ENCODE results near the gene PSEN1. TPM values are rescaled to one million over a fixed set of nuclear protein-coding genes. Genes with fewer than 3 reads are reported as not detected.
A peak's percentile ranks its signal among the peaks of the same experiment; 100 is the strongest.

The PSEN1 gene
- total RNA-seq, 2 donors from 2014 or later, result 76.4 to 103 TPM

- TF ChIP-seq CTCF (IDR thresholded peaks at IDR 0.05), result no peak
- no peak for DNase-seq
- H3K36me3 ChIP-seq, result no peaks in the 10 kb centered on the region
- H3K27ac ChIP-seq, result no peak overlapping the region
- intact Hi-C loops (cut with DNase I), result no loop called here
- H3K4me1 ChIP-seq, result no peaks in the 10 kb centered on the region
- no peak overlapping the region for H3K4me3 ChIP-seq
- H3K27me3 ChIP-seq, result no peaks in the 10 kb centered on the region
- H3K9me3 ChIP-seq, result no peaks in the 10 kb centered on the region
- no peak overlapping the region for H3K9ac ChIP-seq (ENCODE audit: low read depth in 2 of 2, low read length in 2 of 2)
Measured at GRCh38 chr14:73264885-73265720, 128.8 kb downstream of the PSEN1 start.

GRCh38 chr14:73265721-73266046, 129.4 kb downstream of the PSEN1 start:
- no peaks in the 10 kb centered on the region for H3K36me3 ChIP-seq
- TF ChIP-seq CTCF (IDR thresholded peaks at IDR 0.05), result no peak

GRCh38 chr14:73266317-73266716, 130.0 kb downstream of the PSEN1 start:
- H3K36me3 ChIP-seq, result no peaks in the 10 kb centered on the region
- DNase-seq, result no peak

More at GRCh38 chr14:73265721-73266046, 129.4 kb downstream of the PSEN1 start:
- Histone ChIP-seq H3K9me3 (no peaks in the 10 kb centered on the region), H3K4me3 (no peak overlapping the region), H3K27ac (no peak overlapping the region), H3K27me3 (no peaks in the 10 kb centered on the region), H3K4me1 (no peaks in the 10 kb centered on the region), H3K9ac (ENCODE audit: low read depth in 2 of 2, low read length in 2 of 2) (no peak overlapping the region)
- DNase-seq, result no peak
- intact Hi-C loops (cut with DNase I), result no loop called here

GRCh38 chr14:73267474-73267873, 131.2 kb downstream of the PSEN1 start:
- intact Hi-C loops (cut with DNase I), result no loop called here
- H3K4me1 ChIP-seq, result no peaks in the 10 kb centered on the region
- no peak overlapping the region for H3K27ac ChIP-seq
- DNase-seq, result no peak
- no peak overlapping the region for H3K9ac ChIP-seq (ENCODE audit: low read depth in 2 of 2, low read length in 2 of 2)
- no peaks in the 10 kb centered on the region for H3K9me3 ChIP-seq
- H3K27me3 ChIP-seq, result no peaks in the 10 kb centered on the region
- H3K36me3 ChIP-seq, result no peaks in the 10 kb centered on the region
- no peak for TF ChIP-seq CTCF (IDR thresholded peaks at IDR 0.05)
- no peak overlapping the region for H3K4me3 ChIP-seq

More at GRCh38 chr14:73266317-73266716, 130.0 kb downstream of the PSEN1 start:
- Histone ChIP-seq H3K27ac (no peak overlapping the region), H3K9ac (ENCODE audit: low read depth in 2 of 2, low read length in 2 of 2) (no peak overlapping the region), H3K4me3 (no peak overlapping the region), H3K27me3 (no peaks in the 10 kb centered on the region), H3K9me3 (no peaks in the 10 kb centered on the region), H3K4me1 (no peaks in the 10 kb centered on the region)
- TF ChIP-seq CTCF (IDR thresholded peaks at IDR 0.05), result no peak
- intact Hi-C loops (cut with DNase I), result no loop called here

- no peak for TF ChIP-seq CTCF (IDR thresholded peaks at IDR 0.05)
- H3K9me3 ChIP-seq, result no peaks in the 10 kb centered on the region
- H3K27me3 ChIP-seq, result no peaks in the 10 kb centered on the region
- intact Hi-C loops (cut with DNase I), result no loop called here
- no peaks in the 10 kb centered on the region for H3K36me3 ChIP-seq
- DNase-seq, result peak; percentile 30
- H3K27ac ChIP-seq, result no peak overlapping the region
- H3K9ac ChIP-seq (ENCODE audit: low read depth in 2 of 2, low read length in 2 of 2), result peak overlapping the region in 1 of 2 donors; percentile 53
- H3K4me1 ChIP-seq, result no peaks in the 10 kb centered on the region
- peak overlapping the region; percentile 1 for H3K4me3 ChIP-seq
Measured at GRCh38 chr14:73269729-73270531, 133.6 kb downstream of the PSEN1 start.
